Measurements from ENCODE around the gene AUTS2. TPM values are rescaled to one million over a fixed set of nuclear protein-coding genes. Genes with fewer than 3 reads are reported as not detected.

The AUTS2 gene
- total and polyA plus RNA-seq, 2 of the 8 experiments (the other 6 are each of a cell fraction or from before 2014, with no cell fraction given), result 25.9 to 101 TPM

DNA sequence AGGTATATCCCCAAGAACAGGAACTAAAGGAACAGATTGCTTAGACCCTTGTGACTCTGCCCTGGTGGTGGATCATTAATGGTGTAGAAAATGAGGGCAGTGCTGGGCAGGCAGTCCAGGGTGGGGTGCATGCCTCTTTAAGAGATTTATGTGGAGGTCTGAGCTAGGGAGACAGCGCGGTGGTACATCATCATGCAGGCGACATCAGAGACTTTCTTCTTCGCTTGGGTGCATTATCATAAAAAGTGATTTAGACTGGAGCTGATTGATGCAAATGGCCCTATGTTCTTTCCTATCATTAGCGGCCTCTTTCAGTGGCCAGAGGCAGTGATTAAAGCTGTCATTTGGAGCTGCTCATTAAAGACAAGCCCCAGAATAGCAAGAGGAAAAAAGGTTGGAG lies 1014.5 kb downstream of the AUTS2 start:
- Histone ChIP-seq H3K4me3 (ENCODE audit: extremely low read depth in 1 of 4, insufficient read depth in 2 of 4, low read depth in 3 of 4, low read length in 4 of 4) (no peak overlapping the region), H4K20me1 (replicated peaks in 1 of 2; ENCODE audit: control insufficient read depth in 1 of 2, insufficient read depth in 2 of 2, low read length in 2 of 2) (no peaks in the 10 kb centered on the region), H4K8ac (ENCODE audit: extremely low read depth, insufficient read depth, low read length) (no peak overlapping the region), H3K56ac (replicated peaks; ENCODE audit: insufficient read length, low read depth, low read length) (no peak overlapping the region), H3K14ac (ENCODE audit: insufficient read length) (no peak overlapping the region), H2BK120ac (replicated peaks; ENCODE audit: low read depth, low read length) (no peak overlapping the region), H3K79me2 (ENCODE audit: control insufficient read depth in 1 of 2, insufficient read depth in 2 of 2, low read length in 2 of 2) (no peaks in the 10 kb centered on the region), H2AK5ac (ENCODE audit: low read depth, low read length) (no peak overlapping the region), H3K4me2 (ENCODE audit: insufficient read depth in 1 of 2, low read depth in 2 of 2, low read length in 2 of 2) (no peak overlapping the region), H3K18ac (ENCODE audit: extremely low read depth, low read length) (no peak overlapping the region), H2BK12ac (ENCODE audit: low read depth, low read length) (no peak overlapping the region), H3K27me3 (replicated peaks in 1 of 4; ENCODE audit: control insufficient read depth in 3 of 4, extremely low read depth in 1 of 4, insufficient read depth in 3 of 4, low read length in 3 of 4) (peaks cover 0 to 7% (median 0%) of the 10 kb centered on the region in 4 experiments; a peak in 2 of 7 replicates), H3K79me1 (ENCODE audit: low read depth, low read length) (no peaks in the 10 kb centered on the region), H3K4me1 (replicated peaks in 1 of 4; ENCODE audit: control insufficient read depth in 3 of 4, insufficient read depth in 4 of 4, low read length in 3 of 4) (peaks cover 6 to 14% (median 7%) of the 10 kb centered on the region in 4 experiments), H2BK15ac (ENCODE audit: low read length) (no peak overlapping the region), H3K23me2 (ENCODE audit: low read depth, low read length) (no peaks in the 10 kb centered on the region), H3K9ac (replicated peaks in 1 of 4; ENCODE audit: extremely low read depth in 1 of 4, low read depth in 3 of 4, low read length in 3 of 4) (no peak overlapping the region), H2BK5ac (ENCODE audit: low read depth, low read length) (no peak overlapping the region), H3K27ac (ENCODE audit: low read depth, low read length) (no peak overlapping the region), H4K91ac (replicated peaks; ENCODE audit: insufficient read length, low read length) (no peak overlapping the region), H3K9me3 (ENCODE audit: insufficient read depth in 2 of 2, low read depth in 1 of 2, low read length in 1 of 2) (no peaks in the 10 kb centered on the region), H2AFZ (ENCODE audit: low read length) (no peak overlapping the region), H2BK20ac (ENCODE audit: low read length) (no peak overlapping the region), H3K4ac (replicated peaks; ENCODE audit: insufficient read length, low read depth, low read length) (no peak overlapping the region), H3K36me3 (ENCODE audit: control insufficient read depth in 2 of 4, insufficient read depth in 4 of 4, low read length in 3 of 4) (no peaks in the 10 kb centered on the region), H3K23ac (ENCODE audit: insufficient read length) (no peak overlapping the region), H4K5ac (ENCODE audit: insufficient read length, low read depth, low read length) (no peak overlapping the region)
- POLR2A ChIA-PET (ENCODE audit: partially characterized antibody), result no interaction called here
- DNase-seq (ENCODE audit: low read depth in 1 of 2, low spot score in 2 of 2), result no peak
- 96% methylated on average over 5 of the region's 5 CpGs; no CpG with 5 or more reads in 1 of the 2 experiments for WGBS, 2 experiments (ENCODE audit: extremely low coverage in 1 of 2, insufficient coverage in 1 of 2, insufficient read length in 1 of 2, insufficient replicate concordance in 2 of 2, low coverage in 1 of 2, low lambda C conversion rate in 2 of 2, missing lambda C conversion rate in 1 of 2)
- no peak for FAIRE-seq
- TF ChIP-seq ZNF274 (IDR thresholded peaks at IDR 0.05; ENCODE audit: borderline replicate concordance, extremely low read depth, low read length) (no peak), NRF1 (IDR thresholded peaks at IDR 0.05; ENCODE audit: low read depth, low read length) (no peak), POU5F1 (IDR thresholded peaks at IDR 0.05; ENCODE audit: low read depth, low read length) (no peak), EGR1 (IDR thresholded peaks at IDR 0.05; ENCODE audit: borderline replicate concordance, low read depth, low read length) (no peak), CREB1 (IDR thresholded peaks at IDR 0.05) (no peak), PHF8 (conservative IDR thresholded peaks at IDR 0.05; ENCODE audit: low read depth, low read length) (no peak), ASH2L (IDR thresholded peaks at IDR 0.05; ENCODE audit: low read length) (no peak), TAF7 (optimal IDR thresholded peaks at IDR 0.05; ENCODE audit: borderline replicate concordance, low read depth, low read length) (no peak), HDAC2 (IDR thresholded peaks at IDR 0.05; ENCODE audit: borderline replicate concordance in 1 of 2, low read depth in 2 of 2, low read length in 2 of 2) (no peak), BCL11A (IDR thresholded peaks at IDR 0.05; ENCODE audit: low read depth in 2 of 2, low read length in 2 of 2) (no peak), CHD1 (IDR thresholded peaks at IDR 0.05; ENCODE audit: low read depth, low read length) (no peak), EZH2 (IDR thresholded peaks at IDR 0.05; ENCODE audit: low read depth, low read length, severe bottlenecking) (no peak), SIX5 (IDR thresholded peaks at IDR 0.05; ENCODE audit: low read depth, low read length) (no peak), TAF1 (IDR thresholded peaks at IDR 0.05; ENCODE audit: low read depth, low read length) (no peak), HDAC6 (IDR thresholded peaks at IDR 0.05; ENCODE audit: low read depth, low read length) (no peak)
- CTCF ChIA-PET (ENCODE audit: partially characterized antibody), result interaction anchor here (1.0 to 1.3 kb wide), 2 partner anchors 24 to 85 kb away, joined by 3 read pairs; no protein-coding TSS in a partner anchor
